Right ventricle myocardium superior (tissue), 1 donor: Measurements from ENCODE around the gene BMP2K. TPM values are rescaled to one million over a fixed set of nuclear protein-coding genes. Genes with fewer than 3 reads are reported as not detected.
"Not testable (repeated sequence)": the region's sequence is repeated elsewhere in the genome, so short reads cannot be mapped to it uniquely, and the experiment has no call there.

Experiments used
- ATAC-seq: fragments of 200-7000 bp; cut with Tn5 transposase; one replicate; pipeline ENCODE4 v1.9.1; 2020; ENCODE audit warnings: mild to moderate bottlenecking; ENCODE audit not compliant: poor library complexity
- DNase-seq: peaks from one replicate; pipeline ENCODE4 v3.0.0-alpha.2; 2020
- intact Hi-C: fragments of 100-400 bp; cut with DNase I; formaldehyde crosslinking; loops from one replicate; pipeline ENCODE4 v1.11.2; 2022
- total RNA-seq: library from RNA; stranded (reverse); fragmentation: NEBNext Ultra II Directional; extraction: Animal tissue kit (Norgen Biotek cat#: 25700); gene quantifications from one replicate; pipeline ENCODE4 v1.2.1, GENCODE V29; 2021
- donor health status: DM: no; HTN: yes; CAD: no; lungs with severe emphysema.

Gene BMP2K
- total RNA-seq, 1 donor from 2014 or later = 25.1 TPM

GRCh38 chr4:78780093-78780492, 3.9 kb downstream of the BMP2K start:
- ATAC-seq (no peak), DNase-seq (no peak)
- intact Hi-C loops = no loop called here

- intact Hi-C loops = no loop called here
- DNase-seq = no peak
- no peak for ATAC-seq
Measured at GRCh38 chr4:78781139-78781538, 5.0 kb downstream of the BMP2K start.

- intact Hi-C loops = no loop called here
- no peak for ATAC-seq
- DNase-seq = no peak
Measured at GRCh38 chr4:78781924-78782323, 5.8 kb downstream of the BMP2K start.

- no peak for DNase-seq
- intact Hi-C loops = no loop called here
- ATAC-seq = peak; percentile 70
Measured at GRCh38 chr4:78784236-78784865, 8.2 kb downstream of the BMP2K start.

- ATAC-seq (no peak), DNase-seq (no peak)
- intact Hi-C loops = no loop called here
Measured at GRCh38 chr4:78787392-78788006, 11.3 kb downstream of the BMP2K start.

GRCh38 chr4:78788007-78788889, 12.1 kb downstream of the BMP2K start:
- ATAC-seq (no peak), DNase-seq (no peak)
- intact Hi-C loops = no loop called here

- ATAC-seq, DNase-seq, intact Hi-C loops: not testable (repeated sequence)
Measured at GRCh38 chr4:78795594-78796416, 19.7 kb downstream of the BMP2K start.

GRCh38 chr4:78796526-78796925, 20.4 kb downstream of the BMP2K start:
- intact Hi-C loops = no loop called here
- ATAC-seq = no peak

GRCh38 chr4:78797777-78798284, 21.7 kb downstream of the BMP2K start:
- intact Hi-C loops = no loop called here
- no peak for DNase-seq
- ATAC-seq = no peak

More at GRCh38 chr4:78796526-78796925, 20.4 kb downstream of the BMP2K start:
- DNase-seq = no peak

GRCh38 chr4:78799551-78800495, 23.7 kb downstream of the BMP2K start:
- intact Hi-C loops = no loop called here
- ATAC-seq (no peak), DNase-seq (no peak)

GRCh38 chr4:78800965-78801364, 24.8 kb downstream of the BMP2K start:
- peak; percentile 29 for ATAC-seq
- intact Hi-C loops = no loop called here
- no peak for DNase-seq

GRCh38 chr4:78803983-78804382, 27.8 kb downstream of the BMP2K start:
- ATAC-seq = no peak
- intact Hi-C loops = no loop called here
- DNase-seq = no peak

- no peak for ATAC-seq
- intact Hi-C loops = no loop called here
- DNase-seq = no peak
Measured at GRCh38 chr4:78806943-78807460, 30.9 kb downstream of the BMP2K start.

- DNase-seq (no peak), ATAC-seq (no peak)
- intact Hi-C loops = no loop called here
Measured at GRCh38 chr4:78809295-78809694, 33.1 kb downstream of the BMP2K start.

- DNase-seq (no peak), ATAC-seq (peak; percentile 69)
- intact Hi-C loops = no loop called here
Measured at GRCh38 chr4:78809928-78810835, 34.0 kb downstream of the BMP2K start.

- intact Hi-C loops = no loop called here
- no peak for ATAC-seq
- no peak for DNase-seq
Measured at GRCh38 chr4:78811034-78811433, 34.9 kb downstream of the BMP2K start.
